GM23338 (cell line): ENCODE results near the gene LAD1. TPM values are rescaled to one million over a fixed set of nuclear protein-coding genes. Genes with fewer than 3 reads are reported as not detected.

ENCODE experiments used
- ATAC-seq: fragments of 200-7000 bp; cut with Tn5 transposase; 3 replicates; pipeline ENCODE4 v1.9.1; 2020
- DNase-seq: peaks from one replicate; pipeline ENCODE4 v3.0.0-alpha.2; 2015; ENCODE audit warnings: low spot score
- H2AFZ ChIP-seq: fragments of 200-600 bp; sonication (generic); 2 replicates; pipeline ENCODE4 v1.8.0; 2016; ENCODE audit warnings: antibody characterized with exemption, mild to moderate bottlenecking, moderate library complexity
- H3F3A ChIP-seq: fragments of 200-600 bp; sonication (generic); replicated peaks from 2 replicates; pipeline ENCODE4 v1.8.0; 2017; ENCODE audit warnings: antibody characterized with exemption, mixed run types, low read depth
- H3K27ac ChIP-seq: fragments of 200-600 bp; sonication (generic); 2 replicates; pipeline ENCODE4 v1.6.1; 2016; ENCODE audit warnings: low read depth
- H3K27me3 ChIP-seq: fragments of 200-600 bp; sonication (generic); 2 replicates; pipeline ENCODE4 v1.8.0; 2016; ENCODE audit warnings: mild to moderate bottlenecking, mixed run types, moderate library complexity; ENCODE audit not compliant: insufficient read depth
- H3K36me3 ChIP-seq: fragments of 200-600 bp; sonication (generic); 2 replicates; pipeline ENCODE4 v1.8.0; 2016; ENCODE audit warnings: mild to moderate bottlenecking; ENCODE audit not compliant: insufficient read depth
- H3K4me1 ChIP-seq: fragments of 200-600 bp; sonication (generic); 2 replicates; pipeline ENCODE4 v1.8.0; 2016; ENCODE audit warnings: mild to moderate bottlenecking, moderate library complexity; ENCODE audit not compliant: insufficient read depth
- H3K4me2 ChIP-seq: fragments of 200-600 bp; sonication (generic); 2 replicates; pipeline ENCODE4 v1.7.1; 2017; ENCODE audit warnings: mixed run types
- H3K4me3 ChIP-seq: fragments of 200-600 bp; sonication (generic); 2 replicates; pipeline ENCODE4 v1.6.1; 2016; ENCODE audit warnings: mixed run types
- H3K79me2 ChIP-seq: fragments of 200-600 bp; sonication (generic); replicated peaks from 2 replicates; pipeline ENCODE4 v1.8.0; 2017; ENCODE audit warnings: mild to moderate bottlenecking; ENCODE audit not compliant: insufficient read depth
- H3K9me2 ChIP-seq: fragments of 200-600 bp; sonication (generic); 2 replicates; pipeline ENCODE4 v1.8.0; 2017; ENCODE audit not compliant: insufficient read depth
- H4K20me1 ChIP-seq: fragments of 200-600 bp; sonication (generic); replicated peaks from 2 replicates; pipeline ENCODE4 v1.8.0; 2017; ENCODE audit warnings: mild to moderate bottlenecking; ENCODE audit not compliant: insufficient read depth
- H3K27ac Mint-ChIP-seq: 2 replicates; pipeline ENCODE4 v1.8.0; 2020; ENCODE audit warnings: inconsistent platforms, mild to moderate bottlenecking, moderate library complexity, mixed read lengths
- H3K27me3 Mint-ChIP-seq: 3 replicates; pipeline ENCODE4 v1.8.0; 2022; ENCODE audit warnings: low read depth, mild to moderate bottlenecking, moderate library complexity, mixed read lengths, inconsistent platforms; ENCODE audit not compliant: insufficient read depth, poor library complexity
- H3K36me3 Mint-ChIP-seq: 3 replicates; pipeline ENCODE4 v1.8.0; 2021; ENCODE audit warnings: low read depth, mild to moderate bottlenecking, inconsistent platforms, moderate library complexity, mixed read lengths
- H3K4me1 Mint-ChIP-seq: 3 replicates; pipeline ENCODE4 v1.8.0; 2020; ENCODE audit warnings: mild to moderate bottlenecking, inconsistent platforms, mixed read lengths
- H3K4me3 Mint-ChIP-seq: 3 replicates; pipeline ENCODE4 v1.8.0; 2021; ENCODE audit warnings: moderate library complexity, mild to moderate bottlenecking, inconsistent platforms, mixed read lengths
- H3K9me3 Mint-ChIP-seq: 3 replicates; pipeline ENCODE4 v1.8.0; 2020; ENCODE audit warnings: moderate library complexity, mild to moderate bottlenecking, inconsistent platforms, mixed read lengths
- CREB1 ChIP-seq: fragments of 250-450 bp; sonication (Bioruptor Pico); IDR thresholded peaks from 2 replicates; pipeline ENCODE4 v1.5.0; 2020; ENCODE audit warnings: low read depth, mild to moderate bottlenecking, moderate library complexity
- ETS1 ChIP-seq: IDR thresholded peaks from 2 replicates; pipeline ENCODE4 v1.6.1; 2016; ENCODE audit warnings: antibody characterized with exemption
- EZH2 ChIP-seq: fragments of 200-600 bp; sonication (generic); IDR thresholded peaks from one replicate; pipeline ENCODE4 v1.8.0; 2017; ENCODE audit warnings: antibody characterized with exemption, mild to moderate bottlenecking, low read depth; ENCODE audit not compliant: unreplicated experiment
- EZH2phosphoT487 ChIP-seq: fragments of 200-600 bp; sonication (generic); IDR thresholded peaks from one replicate; pipeline ENCODE4 v1.8.1; 2018; ENCODE audit warnings: antibody characterized with exemption; ENCODE audit not compliant: unreplicated experiment
- JUNB ChIP-seq: IDR thresholded peaks from one replicate; pipeline ENCODE4 v1.6.1; 2016; ENCODE audit warnings: antibody characterized with exemption; ENCODE audit not compliant: unreplicated experiment
- NANOG ChIP-seq: IDR thresholded peaks from 2 replicates; pipeline ENCODE4 v1.6.1; 2016; ENCODE audit warnings: antibody characterized with exemption, borderline replicate concordance
- POLR2AphosphoS5 ChIP-seq: IDR thresholded peaks from 2 replicates; pipeline ENCODE4 v1.6.1; 2016; ENCODE audit warnings: antibody characterized with exemption, low read depth
- REST ChIP-seq: IDR thresholded peaks from one replicate; pipeline ENCODE4 v1.6.1; 2018; ENCODE audit warnings: antibody characterized with exemption; ENCODE audit not compliant: unreplicated experiment
- STAT1 ChIP-seq: IDR thresholded peaks from one replicate; pipeline ENCODE4 v1.6.1; 2016; ENCODE audit warnings: antibody characterized with exemption; ENCODE audit not compliant: unreplicated experiment
- ZNF114 ChIP-seq: fragments of 250-450 bp; sonication (Bioruptor Pico); IDR thresholded peaks from 2 replicates; pipeline ENCODE4 v1.5.0; 2020; ENCODE audit warnings: mild to moderate bottlenecking, moderate library complexity
- ZNF331 ChIP-seq: fragments of 250-450 bp; sonication (Bioruptor Pico); IDR thresholded peaks from 2 replicates; pipeline ENCODE4 v1.5.0; 2020; ENCODE audit warnings: low read depth, mild to moderate bottlenecking, moderate library complexity
- ZNF462 ChIP-seq: fragments of 250-450 bp; sonication (Bioruptor Pico); IDR thresholded peaks from 2 replicates; pipeline ENCODE4 v1.5.0; 2020; ENCODE audit warnings: mild to moderate bottlenecking, moderate library complexity
- polyA plus RNA-seq: library from polyadenylated mRNA; unstranded; fragments of >200 nt; fragmentation: Nextera tagmentation; extraction: Ambion mirVana; gene quantifications from 2 replicates; pipeline ENCODE4 v1.2.1, GENCODE V29; 2016
- total RNA-seq: library from RNA; depleted of rRNA; stranded (reverse); fragments of >200 nt; shearing (Covaris generic); gene quantifications from 2 replicates; pipeline ENCODE4 v1.2.3, GENCODE V29; 2014

Gene LAD1
- total and polyA plus RNA-seq, 2 experiments from 2014 or later: 17.6 to 18.9 TPM

- TF ChIP-seq REST: no peak
- no peak for TF ChIP-seq EZH2phosphoT487
Measured at GRCh38 chr1:201409440-201409839, 10.3 kb upstream of the LAD1 start (continued).

- Histone ChIP-seq H3K9me2 (no peaks in the 10 kb centered on the region), H4K20me1 (no peaks in the 10 kb centered on the region), H3K4me2 (no peak overlapping the region), H3K27me3 (no peaks in the 10 kb centered on the region), H3K36me3 (no peaks in the 10 kb centered on the region), H3K79me2 (no peaks in the 10 kb centered on the region), H2AFZ (no peak overlapping the region), H3K4me1 (no peaks in the 10 kb centered on the region), H3F3A (no peaks in the 10 kb centered on the region), H3K27ac (no peak overlapping the region), H3K4me3 (no peak overlapping the region)
- no peak for ATAC-seq
- no peaks in the 10 kb centered on the region for H3K36me3 Mint-ChIP-seq
- H3K4me1 Mint-ChIP-seq: peaks cover 5% of the 10 kb centered on the region
- DNase-seq: no peak
- H3K9me3 Mint-ChIP-seq: no peaks in the 10 kb centered on the region; the same call in 2 of the 3 replicates
- no peak overlapping the region for H3K4me3 Mint-ChIP-seq
- peaks cover 9% of the 10 kb centered on the region for H3K27me3 Mint-ChIP-seq
- no peak overlapping the region for H3K27ac Mint-ChIP-seq
- no peak for TF ChIP-seq NANOG
- no peak for TF ChIP-seq JUNB
- TF ChIP-seq ZNF331 (CRISPR knock-in tag): no peak
- no peak for TF ChIP-seq ZNF462
- TF ChIP-seq ETS1: no peak
- no peak for TF ChIP-seq ZNF114 (CRISPR knock-in tag)
- no peak for TF ChIP-seq POLR2AphosphoS5
- TF ChIP-seq EZH2phosphoT487: no peak
- TF ChIP-seq EZH2: no peak
- TF ChIP-seq REST: no peak
- no peak for TF ChIP-seq STAT1
- TF ChIP-seq CREB1: no peak
Measured at GRCh38 chr1:201408834-201409200, 9.7 kb upstream of the LAD1 start.
